Measurements from ENCODE around the gene CADPS2.

DNA sequence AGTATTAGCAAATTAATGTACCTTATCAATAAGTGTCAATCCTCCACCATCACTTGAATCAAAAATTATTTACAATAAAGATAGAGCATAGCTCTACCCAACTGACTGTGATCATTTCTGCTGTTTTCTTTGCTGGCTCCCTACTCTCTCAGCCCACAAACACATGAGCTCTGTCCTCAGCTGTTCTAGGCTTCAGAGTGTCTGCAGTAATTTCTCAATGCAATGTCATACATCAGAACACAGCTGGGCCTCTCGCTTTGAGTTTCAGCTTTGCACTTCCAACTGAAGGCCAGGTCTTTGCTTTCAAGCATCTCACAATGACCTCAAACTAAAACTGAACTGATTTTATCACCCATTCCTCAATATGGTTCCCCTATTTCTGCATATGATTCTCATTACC is 243.0 kb downstream of the CADPS2 start:
- no peak for TF ChIP-seq EZH2 (IDR thresholded peaks at IDR 0.05; ENCODE audit: borderline replicate concordance, low read length)
- TF ChIP-seq, protein P1, sequence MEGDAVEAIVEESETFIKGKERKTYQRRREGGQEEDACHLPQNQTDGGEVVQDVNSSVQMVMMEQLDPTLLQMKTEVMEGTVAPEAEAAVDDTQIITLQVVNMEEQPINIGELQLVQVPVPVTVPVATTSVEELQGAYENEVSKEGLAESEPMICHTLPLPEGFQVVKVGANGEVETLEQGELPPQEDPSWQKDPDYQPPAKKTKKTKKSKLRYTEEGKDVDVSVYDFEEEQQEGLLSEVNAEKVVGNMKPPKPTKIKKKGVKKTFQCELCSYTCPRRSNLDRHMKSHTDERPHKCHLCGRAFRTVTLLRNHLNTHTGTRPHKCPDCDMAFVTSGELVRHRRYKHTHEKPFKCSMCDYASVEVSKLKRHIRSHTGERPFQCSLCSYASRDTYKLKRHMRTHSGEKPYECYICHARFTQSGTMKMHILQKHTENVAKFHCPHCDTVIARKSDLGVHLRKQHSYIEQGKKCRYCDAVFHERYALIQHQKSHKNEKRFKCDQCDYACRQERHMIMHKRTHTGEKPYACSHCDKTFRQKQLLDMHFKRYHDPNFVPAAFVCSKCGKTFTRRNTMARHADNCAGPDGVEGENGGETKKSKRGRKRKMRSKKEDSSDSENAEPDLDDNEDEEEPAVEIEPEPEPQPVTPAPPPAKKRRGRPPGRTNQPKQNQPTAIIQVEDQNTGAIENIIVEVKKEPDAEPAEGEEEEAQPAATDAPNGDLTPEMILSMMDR (IDR thresholded peaks at IDR 0.05; ENCODE audit: low read length), result no peak
